SW 1271 (cell line): Measurements from ENCODE around the gene COPS3.
"Not testable (repeated sequence)": the region's sequence is repeated elsewhere in the genome, so short reads cannot be mapped to it uniquely, and the experiment has no call there.

ENCODE experiments used
- DNase-seq, 2 experiments: peaks; one replicate each; lab custom pipeline; 2025; lab: John Stamatoyannopoulos, UW

Gene COPS3

GRCh38 chr17:17301659-17302058, 20.6 kb upstream of the COPS3 start:
- DNase-seq, result not testable (repeated sequence)

- peak; percentile 53 to 66 for DNase-seq
Measured at GRCh38 chr17:17300624-17301568, 19.9 kb upstream of the COPS3 start.

GRCh38 chr17:17298108-17298507, 17.1 kb upstream of the COPS3 start:
- DNase-seq, result no peak

GRCh38 chr17:17297217-17297616, 16.2 kb upstream of the COPS3 start:
- DNase-seq, result no peak

GRCh38 chr17:17295141-17295540, 14.1 kb upstream of the COPS3 start:
- DNase-seq, result no peak

- DNase-seq, result no peak
Measured at GRCh38 chr17:17289701-17290100, 8.7 kb upstream of the COPS3 start.

GRCh38 chr17:17289086-17289485, 8.0 kb upstream of the COPS3 start:
- DNase-seq, result no peak

GRCh38 chr17:17285951-17286350, 4.9 kb upstream of the COPS3 start:
- DNase-seq, result no peak

- no peak for DNase-seq
Measured at GRCh38 chr17:17279316-17279715, 1.7 kb downstream of the COPS3 start.

- DNase-seq, result not testable (repeated sequence)
Measured at GRCh38 chr17:17277431-17277830, 3.6 kb downstream of the COPS3 start.

- DNase-seq, result no peak
Measured at GRCh38 chr17:17275971-17276370, 5.1 kb downstream of the COPS3 start.

GRCh38 chr17:17269926-17270773, 10.9 kb downstream of the COPS3 start:
- peak in 1 of 2 experiments; percentile 25 for DNase-seq

- DNase-seq, result no peak
Measured at GRCh38 chr17:17264430-17264829, 16.6 kb downstream of the COPS3 start.

GRCh38 chr17:17258998-17259397, 22.0 kb downstream of the COPS3 start:
- no peak for DNase-seq

GRCh38 chr17:17258011-17258410, 23.0 kb downstream of the COPS3 start:
- DNase-seq, result no peak

- DNase-seq, result no peak
Measured at GRCh38 chr17:17256316-17256715, 24.7 kb downstream of the COPS3 start.

- DNase-seq, result not testable (repeated sequence)
Measured at GRCh38 chr17:17255689-17256088, 25.4 kb downstream of the COPS3 start.

- DNase-seq, result no peak
Measured at GRCh38 chr17:17254036-17254435, 27.0 kb downstream of the COPS3 start.

GRCh38 chr17:17253406-17253805, 27.6 kb downstream of the COPS3 start:
- no peak for DNase-seq

GRCh38 chr17:17252149-17252661, 28.8 kb downstream of the COPS3 start:
- DNase-seq, result no peak

- DNase-seq, result no peak
Measured at GRCh38 chr17:17246879-17247278, 34.2 kb downstream of the COPS3 start.

- no peak for DNase-seq
Measured at GRCh38 chr17:17243163-17243562, 37.9 kb downstream of the COPS3 start.

GRCh38 chr17:17242246-17242645, 38.8 kb downstream of the COPS3 start:
- DNase-seq, result no peak
